H1 (cell line): ENCODE results near the gene KLK4. TPM values are rescaled to one million over a fixed set of nuclear protein-coding genes. Genes with fewer than 3 reads are reported as not detected.
A peak's percentile ranks its signal among the peaks of the same experiment; 100 is the strongest.

Experiments used
- CTCF ChIA-PET: fragments of 300-600 bp; sonication (Branson Sonifier 250); formaldehyde crosslinking; loops from one replicate; lab custom pipeline; 2021; ENCODE audit not compliant: partially characterized antibody; lab: Charles Lee
- POLR2A ChIA-PET: fragments of 300-600 bp; sonication (Branson Sonifier 250); formaldehyde crosslinking; loops from one replicate; lab custom pipeline; 2021; ENCODE audit warnings: inconsistent platforms; ENCODE audit not compliant: partially characterized antibody; lab: Charles Lee
- DNase-seq, 2 experiments: peaks; one replicate each; pipeline versions ENCODE4 v3.0.0 to v3.0.0-alpha.2; 2010 to 2022; ENCODE audit warnings: low spot score in 2 of 2, low read depth in 1 of 2, mixed read lengths in 1 of 2
- FAIRE-seq: peaks from 2 replicates; lab custom pipeline; 2011; peaks lifted over from hg19 to GRCh38; lab: Jason Lieb, UNC
- H2AFZ ChIP-seq: 2 replicates; pipeline ENCODE4 v1.8.1; 2012; ENCODE audit warnings: low read length, inconsistent platforms
- H2AK5ac ChIP-seq: 2 replicates; pipeline ENCODE4 v1.6.1; 2013; ENCODE audit warnings: low read depth, low read length
- H2BK120ac ChIP-seq: replicated peaks from 2 replicates; pipeline ENCODE3; 2013; ENCODE audit warnings: low read depth, low read length, inconsistent platforms
- H2BK12ac ChIP-seq: 2 replicates; pipeline ENCODE4 v1.6.1; 2013; ENCODE audit warnings: low read depth, low read length
- H2BK15ac ChIP-seq: 2 replicates; pipeline ENCODE4 v1.6.1; 2013; ENCODE audit warnings: low read length
- H2BK20ac ChIP-seq: 2 replicates; pipeline ENCODE4 v1.6.1; 2013; ENCODE audit warnings: low read length
- H2BK5ac ChIP-seq: 2 replicates; pipeline ENCODE4 v1.6.1; 2013; ENCODE audit warnings: low read depth, low read length
- H3K14ac ChIP-seq: 2 replicates; pipeline ENCODE4 v1.6.1; 2013; ENCODE audit warnings: inconsistent platforms; ENCODE audit not compliant: insufficient read length
- H3K18ac ChIP-seq: 2 replicates; pipeline ENCODE4 v1.6.1; 2013; ENCODE audit warnings: low read length; ENCODE audit errors: extremely low read depth
- H3K23ac ChIP-seq: 2 replicates; pipeline ENCODE4 v1.6.1; 2013; ENCODE audit warnings: inconsistent platforms; ENCODE audit not compliant: insufficient read length
- H3K23me2 ChIP-seq: 2 replicates; pipeline ENCODE4 v1.6.1; 2013; ENCODE audit warnings: low read depth, low read length
- H3K27ac ChIP-seq: 2 replicates; pipeline ENCODE4 v1.6.1; 2011; ENCODE audit warnings: low read depth, low read length, inconsistent platforms
- H3K27me3 ChIP-seq, 4 experiments: replicated peaks in 1 of 4; 1 replicate in 1 of 4; 2 replicates in 3 of 4; pipeline versions ENCODE4 v1.6.1 to v1.8.1; 2011 to 2013; ENCODE audit warnings: low read length in 3 of 4, mild to moderate bottlenecking in 3 of 4, inconsistent platforms in 2 of 4, mixed read lengths in 2 of 4, moderate library complexity in 1 of 4; ENCODE audit not compliant: control insufficient read depth in 3 of 4, insufficient read depth in 3 of 4; ENCODE audit errors: extremely low read depth in 1 of 4
- H3K36me3 ChIP-seq, 4 experiments: 2 replicates each; pipeline versions ENCODE4 v1.6.1 to v1.8.1; 2011 to 2013; ENCODE audit warnings: mild to moderate bottlenecking in 4 of 4, low read length in 3 of 4, moderate library complexity in 2 of 4, control low read depth in 1 of 4, inconsistent platforms in 1 of 4; ENCODE audit not compliant: insufficient read depth in 4 of 4, control insufficient read depth in 2 of 4
- H3K4ac ChIP-seq: replicated peaks from 2 replicates; pipeline ENCODE3; 2013; ENCODE audit warnings: low read length, low read depth, mixed read lengths, inconsistent platforms; ENCODE audit not compliant: insufficient read length
- H3K4me1 ChIP-seq, 4 experiments: replicated peaks in 1 of 4; 1 replicate in 1 of 4; 2 replicates in 3 of 4; pipeline versions ENCODE4 v1.6.1 to v1.8.1; 2011 to 2013; ENCODE audit warnings: low read length in 3 of 4, inconsistent platforms in 2 of 4, mixed read lengths in 1 of 4; ENCODE audit not compliant: insufficient read depth in 4 of 4, control insufficient read depth in 3 of 4
- H3K4me2 ChIP-seq, 2 experiments: 2 replicates each; pipeline versions ENCODE4 v1.6.1 to v1.8.1; 2011 to 2013; ENCODE audit warnings: low read depth in 2 of 2, low read length in 2 of 2, control low read depth in 1 of 2, inconsistent platforms in 1 of 2, mild to moderate bottlenecking in 1 of 2; ENCODE audit not compliant: insufficient read depth in 1 of 2
- H3K4me3 ChIP-seq, 4 experiments: fragments of 200-600, 300-600 bp in 1 of 4; sonication (generic), shearing (Covaris generic), sonication (Bioruptor Twin) in 1 of 4; 2 replicates each; pipeline versions ENCODE4 v1.5.1 to v1.8.1; 2011 to 2016; ENCODE audit warnings: low read length in 4 of 4, low read depth in 3 of 4, control low read depth in 2 of 4, inconsistent platforms in 2 of 4, mild to moderate bottlenecking in 2 of 4, mixed read lengths in 1 of 4, moderate library complexity in 1 of 4; ENCODE audit not compliant: insufficient read depth in 2 of 4; ENCODE audit errors: extremely low read depth in 1 of 4
- H3K56ac ChIP-seq: replicated peaks from 2 replicates; pipeline ENCODE3; 2013; ENCODE audit warnings: low read depth, mild to moderate bottlenecking, mixed read lengths, low read length, inconsistent platforms; ENCODE audit not compliant: insufficient read length
- H3K79me1 ChIP-seq: 2 replicates; pipeline ENCODE4 v1.6.1; 2013; ENCODE audit warnings: low read depth, low read length, control low read depth
- H3K79me2 ChIP-seq, 2 experiments: 2 replicates each; pipeline versions ENCODE4 v1.6.1 to v1.8.1; 2012 to 2013; ENCODE audit warnings: low read length in 2 of 2, mild to moderate bottlenecking in 2 of 2, inconsistent platforms in 1 of 2; ENCODE audit not compliant: insufficient read depth in 2 of 2, control insufficient read depth in 1 of 2
- H3K9ac ChIP-seq, 4 experiments: replicated peaks in 1 of 4; 1 replicate in 1 of 4; 2 replicates in 3 of 4; pipeline versions ENCODE4 v1.6.1 to v1.8.1; 2011 to 2013; ENCODE audit warnings: low read depth in 3 of 4, low read length in 3 of 4, control low read depth in 2 of 4, mild to moderate bottlenecking in 2 of 4, moderate library complexity in 2 of 4, inconsistent platforms in 1 of 4; ENCODE audit errors: extremely low read depth in 1 of 4
- H3K9me3 ChIP-seq, 2 experiments: 2 replicates each; pipeline versions ENCODE4 v1.6.1 to v1.8.1; 2012 to 2013; ENCODE audit warnings: mild to moderate bottlenecking in 2 of 2, moderate library complexity in 2 of 2, control low read depth in 1 of 2, inconsistent platforms in 1 of 2, low read depth in 1 of 2, low read length in 1 of 2, mixed read lengths in 1 of 2; ENCODE audit not compliant: insufficient read depth in 2 of 2
- H4K20me1 ChIP-seq, 2 experiments: replicated peaks in 1 of 2; 2 replicates each; pipeline versions ENCODE3 to v1.8.1; 2011 to 2013; ENCODE audit warnings: inconsistent platforms in 2 of 2, low read length in 2 of 2, mild to moderate bottlenecking in 1 of 2; ENCODE audit not compliant: insufficient read depth in 2 of 2, control insufficient read depth in 1 of 2
- H4K5ac ChIP-seq: 2 replicates; pipeline ENCODE4 v1.6.1; 2013; ENCODE audit warnings: low read length, low read depth, mixed read lengths, inconsistent platforms; ENCODE audit not compliant: insufficient read length
- H4K8ac ChIP-seq: 2 replicates; pipeline ENCODE4 v1.8.0; 2013; ENCODE audit warnings: mild to moderate bottlenecking, moderate library complexity, low read length, inconsistent platforms; ENCODE audit not compliant: insufficient read depth; ENCODE audit errors: extremely low read depth
- H4K91ac ChIP-seq: replicated peaks from 2 replicates; pipeline ENCODE3; 2013; ENCODE audit warnings: low read length, mixed read lengths, inconsistent platforms; ENCODE audit not compliant: insufficient read length
- EZH2 ChIP-seq: fragments of 200-600 bp; sonication (generic); IDR thresholded peaks from 2 replicates; pipeline ENCODE4 v1.7.1; 2012; ENCODE audit warnings: low read depth, mild to moderate bottlenecking, moderate library complexity, low read length, inconsistent platforms; ENCODE audit not compliant: severe bottlenecking
- HDAC2 ChIP-seq, 2 experiments: fragments of 300-600 bp in 1 of 2; sonication (generic) in 1 of 2; IDR thresholded peaks; 2 replicates each; pipeline ENCODE4 v1.6.1; 2011 to 2012; ENCODE audit warnings: low read depth in 2 of 2, low read length in 2 of 2, mild to moderate bottlenecking in 2 of 2, moderate library complexity in 2 of 2, borderline replicate concordance in 1 of 2, inconsistent platforms in 1 of 2
- SUZ12 ChIP-seq: fragments of 200-600 bp; sonication (generic); IDR thresholded peaks from 2 replicates; pipeline ENCODE4 v1.6.1; 2012; ENCODE audit warnings: mild to moderate bottlenecking, inconsistent platforms, low read length, moderate library complexity, mixed read lengths
- TAF1 ChIP-seq: IDR thresholded peaks from 2 replicates; pipeline ENCODE4 v1.6.1; 2011; ENCODE audit warnings: mild to moderate bottlenecking, low read depth, low read length
- TEAD4 ChIP-seq: IDR thresholded peaks from 2 replicates; pipeline ENCODE4 v1.6.1; 2012; ENCODE audit warnings: low read depth, low read length, inconsistent platforms, mixed read lengths
- WGBS, 2 experiments: shearing (Covaris generic) in 1 of 2; methylation state at CpG; one replicate each; pipeline versions ENCODE4 v1.1.6 to v1.1.7; 2013 to 2015; ENCODE audit warnings: low lambda C conversion rate in 2 of 2, mixed read lengths in 2 of 2, inconsistent platforms in 1 of 2, low coverage in 1 of 2, missing lambda C conversion rate in 1 of 2; ENCODE audit not compliant: insufficient replicate concordance in 2 of 2, insufficient coverage in 1 of 2, insufficient read length in 1 of 2; ENCODE audit errors: extremely low coverage in 1 of 2, missing lambda C conversion rate in 1 of 2; 5-methylcytosine and 5-hydroxymethylcytosine counted together
- polyA plus RNA-seq, 7 experiments: library from polyadenylated mRNA; depleted of rRNA in 3 of 7; stranded (reverse) in 5 of 7; unstranded in 2 of 7; fragments of >200 nt in 5 of 7; fragments of 200-250 nt in 2 of 7; gene quantifications; 1 replicate in 5 of 7; 2 replicates in 1 of 7; 4 replicates in 1 of 7; pipeline versions ENCODE4 v1.2.1 to v1.2.3, GENCODE V29; 2011 to 2013; ENCODE audit warnings: missing spikeins in 2 of 7, mixed read lengths in 2 of 7
- total RNA-seq: library from RNA; stranded (reverse); fragmentation: NEBNext Ultra II Directional; extraction: Animal tissue kit (Norgen Biotek cat#: 25700); gene quantifications from 2 replicates; pipeline ENCODE4 v1.2.1, GENCODE V29; 2021
- TF ChIP-seq, protein P1 (sequence below): IDR thresholded peaks from 2 replicates; pipeline ENCODE4 v1.6.1; 2012; ENCODE audit warnings: inconsistent platforms

The KLK4 gene
- total and polyA plus RNA-seq, 2 of the 8 experiments (the other 6 are each of a cell fraction or from before 2014, with no cell fraction given): 0.44 TPM; not detected in 1

DNA sequence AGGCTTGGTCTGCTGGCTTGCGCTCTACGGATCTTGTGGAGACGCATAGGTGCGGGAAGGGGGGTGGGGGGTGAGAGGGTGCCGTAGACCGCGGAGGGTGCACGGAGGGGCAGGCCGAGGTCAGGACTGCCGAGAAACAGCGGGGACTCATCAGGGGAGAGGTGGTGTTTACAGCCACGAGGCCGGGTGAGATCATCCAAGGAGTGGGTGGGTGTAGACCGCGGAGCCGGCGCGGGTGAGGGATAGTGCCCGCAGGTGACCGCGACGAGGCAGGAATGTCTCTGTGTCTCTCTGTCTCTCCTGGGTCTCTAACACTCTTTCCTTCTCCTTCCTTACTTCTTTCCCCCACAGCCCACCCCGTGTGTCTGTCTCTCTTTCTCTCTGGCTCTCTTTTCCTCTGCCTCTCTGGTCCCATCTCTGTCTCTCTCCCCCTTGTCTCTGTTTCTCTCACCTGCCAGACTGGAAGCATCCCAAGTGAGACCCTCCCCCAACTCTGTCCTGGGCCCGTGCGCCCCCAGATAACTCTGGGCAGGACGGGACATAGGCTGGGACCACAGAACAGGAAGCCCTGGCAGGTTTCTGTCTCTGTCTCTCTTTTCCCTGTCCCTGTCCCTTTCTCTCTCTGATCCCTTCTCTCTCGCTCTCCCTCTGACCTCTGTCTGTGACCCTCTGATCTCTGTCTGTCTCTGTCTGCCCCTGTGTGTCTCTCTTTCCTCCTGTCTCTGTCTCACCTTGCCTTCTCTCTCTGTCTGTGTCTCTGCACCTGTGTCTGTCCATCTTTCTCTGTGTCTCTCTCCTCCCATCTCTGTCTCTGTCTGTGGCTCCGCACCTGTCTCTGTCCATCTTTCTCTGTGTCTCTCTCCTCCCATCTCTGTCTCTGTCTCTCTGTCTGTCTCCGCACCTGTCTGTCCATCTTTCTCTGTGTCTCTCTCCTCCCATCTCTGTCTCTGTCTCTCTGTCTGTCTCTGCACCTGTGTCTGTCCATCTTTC, 1.8 kb upstream of the KLK4 start:
- no peak for FAIRE-seq
- no peak overlapping the region for H3K14ac ChIP-seq
- no peak overlapping the region for H2BK5ac ChIP-seq
- no peak overlapping the region for H3K4ac ChIP-seq
- peaks cover 16% of the 10 kb centered on the region for H3K23me2 ChIP-seq
- peaks cover 21 to 42% (median 33%) of the 10 kb centered on the region in 4 experiments for H3K27me3 ChIP-seq
- WGBS, 2 experiments: 37% methylated on average over 12 of the region's 29 CpGs; no CpG with 5 or more reads in 1 of the 2 experiments
- peak overlapping the region; percentile 84 for H4K8ac ChIP-seq
- no peaks in the 10 kb centered on the region for H3K36me3 ChIP-seq
- H2BK120ac ChIP-seq: no peak overlapping the region
- POLR2A ChIA-PET: interaction anchor here (5.3 kb wide), 1 partner anchor 110 kb away, joined by 36 read pairs; no protein-coding TSS in a partner anchor
- peak overlapping the region; percentile 80 to 91 for H3K4me2 ChIP-seq
- H3K79me1 ChIP-seq: no peaks in the 10 kb centered on the region
- DNase-seq: no peak
- H2BK15ac ChIP-seq: no peak overlapping the region
- H4K20me1 ChIP-seq: peaks cover 0 to 2% of the 10 kb centered on the region in 2 experiments
- H2AK5ac ChIP-seq: no peak overlapping the region
- no peak overlapping the region for H2BK12ac ChIP-seq
- no peak overlapping the region for H3K56ac ChIP-seq
- H2BK20ac ChIP-seq: no peak overlapping the region
- CTCF ChIA-PET: interaction anchor here (2.3 kb wide), 1 partner anchor 9 kb away, joined by 17 read pairs; no protein-coding TSS in a partner anchor
- H3K9me3 ChIP-seq: no peaks in the 10 kb centered on the region
- no peak overlapping the region for H4K91ac ChIP-seq
- H3K18ac ChIP-seq: no peak overlapping the region; the same call in 1 of the 2 replicates
- H3K9ac ChIP-seq: no peak overlapping the region
- peak overlapping the region; percentile 12 to 55 (median 20); a peak in 6 of 8 replicates for H3K4me3 ChIP-seq
- H3K27ac ChIP-seq: no peak overlapping the region
- H2AFZ ChIP-seq: peak overlapping the region; percentile 56; the same call in 1 of the 2 replicates
- H3K23ac ChIP-seq: no peak overlapping the region
- TF ChIP-seq, protein P1, sequence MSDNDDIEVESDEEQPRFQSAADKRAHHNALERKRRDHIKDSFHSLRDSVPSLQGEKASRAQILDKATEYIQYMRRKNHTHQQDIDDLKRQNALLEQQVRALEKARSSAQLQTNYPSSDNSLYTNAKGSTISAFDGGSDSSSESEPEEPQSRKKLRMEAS: no peak
- TF ChIP-seq SUZ12 (peak; percentile 43; the same call in 1 of the 2 replicates), TEAD4 (0 out of 2 replicates have a peak, but pooled peaks have one; percentile 9), TAF1 (no peak), EZH2 (peak; percentile 65), HDAC2 (IDR thresholded peaks at IDR 0.05; ENCODE audit: borderline replicate concordance in 1 of 2, low read depth in 2 of 2, low read length in 2 of 2) (no peak)
- peaks cover 0 to 12% (median 7%) of the 10 kb centered on the region in 4 experiments; a peak in 5 of 7 replicates for H3K4me1 ChIP-seq
- H4K5ac ChIP-seq: no peak overlapping the region
- H3K79me2 ChIP-seq: no peaks in the 10 kb centered on the region
